Fibroblast of skin of scalp (primary cell): ENCODE results near the gene MMAA. TPM values are rescaled to one million over a fixed set of nuclear protein-coding genes. Genes with fewer than 3 reads are reported as not detected.
"Not testable (repeated sequence)": the region's sequence is repeated elsewhere in the genome, so short reads cannot be mapped to it uniquely, and the experiment has no call there.

Experiments used
- DNase-seq: peaks from one replicate; pipeline ENCODE4 v3.0.0-alpha.2; 2013
- polyA plus RNA-seq, 2 experiments: library from polyadenylated mRNA; unstranded; fragments of 120-200 nt; gene quantifications; one replicate each; pipeline ENCODE4 v1.2.1, GENCODE V29; 2013; ENCODE audit not compliant: insufficient read length in 2 of 2

Gene MMAA
- 5.3 TPM for polyA plus RNA-seq (2013, experiment 1 of 2; ENCODE audit: insufficient read length)
- polyA plus RNA-seq (2013, experiment 2 of 2; ENCODE audit: insufficient read length): 4.7 TPM

DNA sequence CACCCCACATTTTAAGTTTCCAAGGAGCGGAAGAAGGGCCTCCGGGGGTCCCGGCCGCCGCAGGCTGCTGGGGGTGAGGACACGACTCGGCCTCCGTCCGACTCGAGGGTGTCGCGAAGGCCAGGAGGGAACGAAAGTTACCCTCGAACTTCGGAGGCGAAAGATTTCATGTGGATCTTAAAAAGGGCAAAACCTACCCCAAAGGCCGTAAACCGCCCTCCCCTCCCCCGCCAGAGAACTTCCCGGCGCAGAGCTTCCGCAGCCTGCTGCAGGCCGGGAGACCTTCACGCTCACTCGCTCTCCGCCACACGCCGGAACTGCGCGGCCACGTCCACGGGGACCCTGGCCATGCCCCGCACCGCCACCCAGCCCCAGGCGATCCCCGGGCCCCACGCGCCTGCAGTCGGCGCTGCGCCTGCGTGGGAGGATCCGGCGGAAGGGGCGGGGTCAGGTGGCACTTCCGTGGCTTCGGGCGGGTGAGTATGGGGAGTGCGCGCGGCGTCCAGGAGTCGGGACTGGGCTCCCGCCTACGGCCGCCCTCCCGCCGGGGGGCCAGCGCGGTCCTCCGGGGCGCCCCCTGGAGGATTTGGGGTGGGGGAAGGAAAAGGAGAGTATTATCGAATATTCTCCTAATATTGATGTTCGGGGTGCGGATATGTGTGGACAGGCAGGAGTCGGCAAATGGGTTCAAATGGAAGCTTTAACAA is at the start of gene MMAA:
Gene MMAA (plus strand): TSS at position 454 of the 707 bp plus-strand sequence. CDS start 19,755 bp downstream, outside the sequence.
- DNase-seq: peak; percentile 95

DNA sequence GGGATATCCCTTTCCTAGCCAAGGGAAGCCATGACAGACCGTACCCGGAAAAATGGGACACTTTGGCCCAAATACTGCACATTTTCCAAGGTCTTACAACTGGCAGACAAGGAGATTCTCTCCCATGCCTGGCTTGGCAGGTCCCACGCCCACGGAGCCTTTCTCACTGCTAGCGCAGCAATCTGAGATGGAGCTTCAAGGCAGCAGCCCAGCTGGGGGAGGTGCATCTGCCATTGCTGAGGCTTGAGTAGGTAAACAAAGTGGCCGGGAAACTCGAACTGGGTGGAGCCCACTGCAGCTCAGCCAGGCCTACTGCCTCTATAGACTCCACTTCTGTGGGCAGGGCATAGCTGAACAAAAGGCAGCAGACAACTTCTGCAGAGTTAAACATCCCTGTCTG is 44.6 kb upstream of the MMAA start:
- not testable (repeated sequence) for DNase-seq

DNA sequence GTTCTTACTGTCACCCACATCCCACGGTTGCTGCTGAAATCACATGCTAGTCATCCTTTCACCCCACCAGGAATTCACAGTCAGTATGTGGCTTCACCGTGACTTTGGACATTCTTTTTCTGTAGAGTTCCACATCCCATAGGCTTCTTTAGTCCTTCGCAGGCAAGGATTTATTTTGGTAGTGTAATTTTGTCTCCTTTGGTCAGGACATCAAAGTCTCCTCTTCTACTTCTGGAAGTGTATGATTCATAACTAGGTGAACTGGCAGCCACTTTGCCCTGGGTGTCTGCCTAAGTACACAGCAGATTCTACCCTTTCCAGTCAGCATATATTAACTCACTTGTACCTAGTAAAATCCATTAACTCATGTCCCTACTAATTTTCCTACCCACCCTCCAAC is 38.3 kb upstream of the MMAA start:
- no peak for DNase-seq

DNA sequence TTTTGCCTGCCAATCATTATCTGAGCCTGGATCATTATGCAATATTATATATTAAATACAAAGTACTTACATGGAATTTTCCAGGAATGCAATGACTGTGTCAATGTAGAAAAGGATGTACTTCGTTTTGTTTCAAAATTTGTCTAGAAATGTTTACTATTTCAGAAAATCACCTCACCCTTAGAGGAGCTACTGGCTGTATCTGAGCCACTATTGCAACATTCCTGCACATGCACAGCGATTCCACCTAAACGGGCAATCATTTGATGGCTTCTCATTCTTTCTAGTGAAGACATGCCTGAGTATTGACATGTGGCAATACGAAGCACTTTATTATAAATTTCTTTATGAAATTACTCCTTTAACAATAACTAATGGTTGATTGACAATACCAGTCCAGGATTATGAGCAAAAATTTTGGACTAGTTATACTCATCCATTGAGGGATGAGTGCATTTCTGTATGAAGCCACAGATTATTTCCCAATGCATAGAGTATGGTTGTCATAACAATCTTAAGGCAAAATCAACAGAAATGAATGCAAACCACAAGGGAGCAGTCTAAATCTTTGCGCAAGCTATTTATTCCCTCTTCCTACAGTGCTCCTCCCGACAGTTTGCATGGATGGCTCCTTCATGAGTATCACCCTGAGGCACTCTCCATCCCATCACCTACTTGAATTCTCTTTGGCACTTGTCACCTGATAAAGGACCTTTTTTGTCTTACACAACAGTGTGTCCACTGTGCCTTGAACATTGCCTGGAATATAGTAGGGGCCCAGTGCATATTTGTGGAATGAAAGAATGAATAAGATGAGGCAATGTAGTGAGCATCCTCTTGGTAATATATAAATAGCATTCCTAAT is 35.8 kb upstream of the MMAA start:
- peak; percentile 50 for DNase-seq

DNA sequence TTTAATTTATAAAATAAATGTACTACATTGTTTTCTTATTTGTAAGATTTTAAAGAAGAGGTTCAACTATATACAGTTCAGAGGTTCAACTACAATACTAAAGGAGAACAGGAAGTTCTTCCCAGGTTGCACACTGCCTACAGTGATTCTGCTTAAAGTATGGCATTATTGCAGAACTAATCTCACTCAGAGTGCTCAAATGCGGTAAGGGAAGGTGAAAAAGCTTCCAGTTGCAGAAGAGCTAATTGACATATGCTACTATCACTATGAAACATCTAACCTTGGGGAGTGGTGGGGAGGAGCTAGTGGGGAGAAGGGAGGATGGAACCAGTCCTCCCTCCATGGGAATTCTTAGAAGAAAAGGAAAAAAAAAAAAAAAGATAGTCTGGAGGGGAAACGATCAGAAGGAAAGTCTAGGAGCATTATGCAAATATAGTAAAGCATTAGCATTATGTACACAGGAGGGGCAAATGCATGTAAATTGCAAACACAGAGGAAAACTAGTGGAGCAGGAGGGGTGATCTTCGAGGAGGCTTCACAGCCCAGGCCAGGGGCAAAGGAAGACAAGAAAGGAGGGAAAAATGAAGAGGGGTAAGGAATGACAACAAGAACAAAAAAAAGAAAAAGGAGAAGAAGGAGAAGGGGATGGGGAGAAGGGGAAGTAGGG is 32.0 kb upstream of the MMAA start:
- DNase-seq: no peak

DNA sequence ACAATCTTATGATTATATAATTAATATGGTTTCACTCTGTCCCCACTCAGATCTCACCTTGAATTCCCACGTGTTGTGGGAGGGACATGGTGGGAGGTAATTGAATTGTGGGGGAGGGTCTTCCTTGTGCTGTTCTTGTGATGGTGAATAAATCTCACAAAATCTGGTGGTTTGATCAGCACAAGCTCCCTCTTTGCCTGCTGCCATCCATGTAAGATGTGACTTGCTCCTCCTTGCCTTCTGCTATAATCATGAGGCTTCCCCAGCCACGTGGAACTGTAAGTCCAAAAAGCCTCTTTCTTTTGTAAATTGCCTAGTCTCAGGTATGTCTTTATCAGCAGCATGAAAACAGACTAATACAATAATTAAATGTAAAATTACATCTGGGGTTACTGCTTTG is 29.8 kb upstream of the MMAA start:
- not testable (repeated sequence) for DNase-seq

DNA sequence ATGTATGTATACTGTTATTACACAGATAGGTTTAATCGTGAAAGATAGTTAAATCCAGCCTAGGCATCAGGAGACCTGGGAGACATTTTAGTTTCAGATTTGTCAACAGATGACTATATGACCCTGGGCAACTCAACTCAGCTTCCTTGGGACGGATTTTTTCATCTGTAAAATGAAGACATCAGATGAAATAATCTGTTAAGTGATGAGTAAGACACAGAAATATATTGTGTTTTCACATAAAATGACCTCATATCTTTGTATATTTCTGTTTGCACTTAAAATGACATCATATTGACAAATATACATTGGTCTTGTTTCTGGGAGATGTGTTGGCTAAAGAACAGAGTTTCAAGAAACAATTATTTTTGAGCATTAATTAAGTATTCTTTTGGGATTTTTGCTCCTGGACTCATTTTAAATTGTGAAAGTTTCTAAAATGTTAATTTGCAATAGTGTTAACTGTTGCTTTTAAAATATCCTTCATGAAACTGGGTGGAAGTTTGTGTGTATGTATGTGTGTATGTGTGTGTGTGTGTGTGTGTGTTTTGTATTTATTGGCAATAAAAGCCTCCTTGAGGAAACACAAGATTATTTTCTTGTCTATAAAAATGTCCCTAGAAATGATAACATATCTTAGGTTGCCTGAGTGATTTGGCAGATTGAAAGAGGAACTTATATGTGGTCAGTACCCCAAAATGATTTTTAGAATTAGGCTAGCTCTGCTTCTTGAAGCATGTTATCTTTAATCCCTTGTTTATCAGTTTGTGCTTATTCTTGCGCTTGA is 29.1 kb upstream of the MMAA start:
- no peak for DNase-seq

DNA sequence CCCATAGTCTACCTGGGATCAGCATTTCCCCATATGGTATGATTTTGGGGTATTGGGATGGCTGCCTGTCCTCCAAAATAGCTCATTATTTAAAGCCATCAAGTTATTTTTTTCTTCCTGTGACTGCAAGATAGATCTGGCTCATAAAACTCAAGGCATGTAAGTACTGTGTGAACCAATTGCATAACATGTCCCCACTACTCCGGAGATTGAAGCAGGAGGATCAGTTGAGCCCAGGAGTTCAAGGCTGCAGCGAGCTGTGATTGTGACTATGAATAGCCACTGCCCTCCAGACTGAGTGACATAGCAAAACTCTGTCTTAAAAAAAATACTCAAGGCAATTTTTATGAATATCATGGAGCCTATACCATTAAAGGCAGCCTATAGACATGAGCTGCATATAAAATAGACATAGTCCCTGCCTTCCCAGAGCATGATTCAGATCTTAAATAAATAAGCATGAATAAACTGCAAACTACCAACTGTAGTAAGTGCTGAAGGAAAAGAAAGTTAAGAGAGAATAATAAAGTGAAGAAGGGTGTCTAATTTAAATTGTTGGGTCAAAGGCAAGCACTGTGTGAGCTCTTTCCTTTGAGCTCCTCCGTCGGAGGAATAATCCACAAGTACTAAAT is 16.9 kb upstream of the MMAA start:
- DNase-seq: peak; percentile 14

DNA sequence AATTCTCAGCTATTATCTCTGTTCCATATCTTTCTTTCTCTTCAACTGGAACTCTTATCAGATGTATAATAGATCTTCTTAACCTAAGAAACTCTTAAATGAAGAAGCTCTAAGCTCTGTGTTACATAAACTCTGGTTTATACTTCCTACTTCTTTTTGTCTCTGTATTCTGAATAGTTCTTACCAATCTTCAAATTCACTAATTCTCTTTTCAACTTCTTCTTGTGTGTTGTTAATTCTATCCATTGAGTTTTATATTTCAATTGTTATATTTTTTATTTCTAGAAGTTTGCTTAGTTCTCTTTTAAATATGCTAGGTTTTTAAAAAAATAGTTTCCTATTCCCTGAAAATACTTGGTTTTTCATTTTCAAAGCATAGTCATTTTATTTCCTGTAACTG is 13.2 kb upstream of the MMAA start:
- DNase-seq: no peak

DNA sequence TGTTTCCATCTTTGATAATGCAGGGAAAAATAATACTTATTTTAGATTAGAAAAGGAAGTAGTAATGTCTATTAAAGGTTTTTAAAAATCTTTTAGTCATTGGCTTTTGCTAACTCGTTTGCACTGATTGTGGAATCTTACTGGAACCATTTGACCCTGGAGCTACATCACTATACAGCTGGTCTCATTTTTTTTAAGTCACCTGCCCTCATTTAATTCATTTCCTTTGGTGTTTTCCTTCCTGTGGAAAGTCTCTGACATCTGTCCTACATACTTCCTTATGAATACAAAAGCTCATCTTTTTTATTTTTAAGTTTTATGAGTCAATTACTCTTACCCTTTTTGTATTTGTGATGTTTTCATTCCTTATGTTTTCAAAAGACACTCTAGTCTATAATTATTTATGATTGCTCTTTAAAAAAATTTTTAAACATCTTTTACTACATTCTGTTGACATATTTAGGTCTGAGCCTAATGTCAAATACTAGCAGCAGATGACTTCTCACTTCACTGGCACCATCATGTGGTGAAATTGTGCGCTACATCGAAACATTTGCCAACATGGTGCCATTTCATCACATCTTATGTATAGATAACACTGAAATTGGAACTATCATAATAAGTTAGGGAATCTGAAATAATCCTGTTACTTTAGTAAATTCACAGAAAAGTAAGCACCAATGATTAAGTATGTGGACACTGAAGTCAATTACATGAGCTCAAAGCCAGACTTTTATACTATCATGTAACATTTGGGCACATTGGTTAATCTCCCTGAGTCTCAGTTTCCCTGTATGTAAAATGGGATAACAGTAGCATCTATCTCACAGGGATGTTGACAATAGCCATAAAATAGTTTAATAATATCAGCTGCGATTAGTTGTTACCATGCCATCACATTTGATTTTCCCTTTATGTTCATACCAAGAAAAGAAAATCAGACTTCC is 9.4 kb upstream of the MMAA start:
- DNase-seq: peak; percentile 75

DNA sequence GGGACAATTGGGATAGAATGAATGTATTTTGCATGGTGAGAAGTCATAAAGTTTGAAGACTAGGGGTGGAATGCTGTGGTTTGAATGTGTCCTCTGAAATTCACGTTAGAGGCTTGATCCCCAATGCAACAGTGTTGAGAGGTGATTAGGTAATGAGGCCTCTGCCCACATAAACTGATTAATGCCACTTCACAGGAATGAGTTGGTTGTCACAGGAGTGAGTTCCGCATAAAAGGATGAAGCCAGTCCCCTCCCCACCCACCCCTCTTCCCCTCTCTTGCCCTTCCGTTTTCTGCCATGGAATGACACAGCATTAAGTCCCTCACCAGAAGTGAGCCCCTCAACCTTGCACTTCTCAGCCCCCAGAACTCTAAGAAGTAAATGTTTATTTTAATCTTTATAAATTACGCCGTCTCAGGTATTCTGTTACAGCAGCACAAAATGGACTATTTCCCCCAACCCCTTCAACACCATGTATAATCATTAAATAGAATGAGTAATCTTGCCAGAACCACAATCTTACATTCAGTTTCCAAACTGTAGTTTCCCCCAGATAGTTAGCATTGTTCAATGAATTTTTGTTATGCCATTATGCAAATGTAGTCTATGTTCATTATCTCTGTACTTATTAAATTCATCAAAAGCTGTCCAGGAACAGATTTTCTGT is 5.5 kb upstream of the MMAA start:
- no peak for DNase-seq

DNA sequence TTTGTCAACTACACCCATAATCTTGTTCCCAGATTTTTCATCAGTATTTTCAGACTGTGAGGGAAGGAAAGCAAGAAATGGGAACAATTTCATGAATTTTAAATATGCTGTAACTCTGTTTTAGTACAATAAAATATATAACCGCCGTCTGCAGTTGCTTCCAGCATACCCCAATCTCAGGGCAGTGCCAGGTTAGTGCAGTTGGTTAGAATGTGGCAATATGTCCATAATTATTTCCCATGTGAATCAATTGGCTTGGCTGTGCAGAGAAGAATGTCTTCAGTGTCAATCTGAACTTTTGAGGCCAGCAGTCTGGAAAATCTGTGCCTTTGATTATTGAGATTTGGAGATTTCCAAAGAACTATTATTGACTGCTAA is 5.0 kb upstream of the MMAA start:
- no peak for DNase-seq

DNA sequence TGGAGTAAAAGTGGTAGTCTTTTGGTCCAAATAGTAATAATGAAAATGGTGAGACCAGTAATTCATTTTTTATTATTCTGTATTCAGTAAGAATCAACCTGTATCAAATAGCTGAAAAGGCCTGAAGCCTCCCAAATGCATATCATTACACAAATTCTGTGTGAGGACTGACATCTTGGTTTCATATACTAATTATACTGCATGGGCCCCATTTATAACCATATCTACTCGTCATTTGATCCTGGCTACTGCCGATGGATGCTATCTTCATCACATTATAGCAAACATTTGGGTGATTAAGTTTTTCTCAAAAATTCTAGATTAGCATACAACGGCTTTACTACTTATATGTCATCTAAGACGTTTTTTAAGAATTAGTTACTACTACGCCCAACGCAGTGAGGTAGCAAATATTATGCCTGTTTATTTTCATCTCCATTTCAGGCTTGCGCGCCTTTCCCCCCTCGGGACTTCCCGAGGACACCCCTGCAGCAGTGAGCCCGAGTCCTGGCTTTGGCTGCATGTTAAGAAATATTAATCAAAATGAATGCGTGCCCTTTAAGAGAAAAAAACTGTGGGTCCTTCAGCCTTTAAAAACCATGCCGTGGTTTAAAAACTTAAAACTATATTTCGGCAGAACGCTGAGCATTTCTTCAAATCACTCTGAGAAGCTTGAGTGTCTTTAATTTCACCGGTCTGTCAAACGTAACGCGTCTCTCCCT is 814 bp upstream of the MMAA start:
- DNase-seq: no peak

DNA sequence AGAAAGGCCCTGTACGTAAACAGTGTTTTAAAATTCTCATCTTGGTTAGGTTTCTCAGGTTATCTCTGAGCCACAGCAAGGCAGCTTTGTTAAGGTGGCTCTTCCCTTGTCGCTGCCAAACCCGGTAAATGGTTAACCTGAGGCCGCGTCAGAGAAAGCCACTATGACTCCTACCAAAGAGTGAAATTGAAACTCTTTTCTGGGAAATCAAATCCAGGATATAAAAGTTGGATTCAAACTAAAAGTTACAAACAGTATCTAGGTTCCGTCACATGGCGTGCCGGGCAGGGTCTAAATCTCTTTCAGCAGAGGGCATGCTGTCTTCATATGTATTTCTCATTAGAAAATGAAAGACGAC is 433 bp downstream of the MMAA start:
- peak; percentile 45 for DNase-seq

DNA sequence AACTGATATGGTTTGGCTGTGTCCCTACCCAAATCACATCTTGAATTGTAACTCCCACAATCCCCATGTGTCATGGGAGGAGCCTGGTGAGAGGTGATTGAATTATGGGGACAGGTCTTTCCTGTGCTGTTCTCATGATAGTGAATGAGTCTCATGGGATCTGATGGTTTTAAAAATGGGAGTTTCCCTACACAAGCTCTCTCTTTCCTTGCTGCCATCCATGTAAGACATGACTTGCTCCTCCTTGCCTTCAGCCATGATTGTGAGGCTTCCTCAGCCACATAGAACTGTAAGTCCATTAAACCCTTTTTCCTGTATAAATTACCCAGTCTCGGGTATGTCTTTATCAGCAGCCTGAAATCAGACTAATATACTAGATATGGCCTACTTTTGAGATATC is 2.9 kb downstream of the MMAA start:
- not testable (repeated sequence) for DNase-seq

DNA sequence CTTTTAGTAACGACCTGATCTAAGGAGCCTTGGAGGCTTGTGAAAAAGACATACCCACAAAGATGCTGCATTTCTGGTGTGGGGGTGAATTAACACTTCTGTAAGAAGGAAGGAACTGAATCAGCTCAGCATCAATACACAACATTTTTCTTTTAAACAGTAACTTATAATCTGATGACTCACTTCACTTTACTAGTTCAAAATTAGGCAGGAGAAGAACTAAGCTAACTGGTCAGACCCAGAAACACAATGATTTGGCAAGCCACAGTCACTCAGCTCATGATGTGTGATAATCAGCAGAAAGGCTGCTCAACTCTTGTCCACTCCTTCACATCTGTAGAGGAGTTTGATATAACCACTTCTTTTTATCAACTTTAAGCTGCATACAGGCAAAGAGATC is 4.6 kb downstream of the MMAA start:
- DNase-seq: peak; percentile 43

DNA sequence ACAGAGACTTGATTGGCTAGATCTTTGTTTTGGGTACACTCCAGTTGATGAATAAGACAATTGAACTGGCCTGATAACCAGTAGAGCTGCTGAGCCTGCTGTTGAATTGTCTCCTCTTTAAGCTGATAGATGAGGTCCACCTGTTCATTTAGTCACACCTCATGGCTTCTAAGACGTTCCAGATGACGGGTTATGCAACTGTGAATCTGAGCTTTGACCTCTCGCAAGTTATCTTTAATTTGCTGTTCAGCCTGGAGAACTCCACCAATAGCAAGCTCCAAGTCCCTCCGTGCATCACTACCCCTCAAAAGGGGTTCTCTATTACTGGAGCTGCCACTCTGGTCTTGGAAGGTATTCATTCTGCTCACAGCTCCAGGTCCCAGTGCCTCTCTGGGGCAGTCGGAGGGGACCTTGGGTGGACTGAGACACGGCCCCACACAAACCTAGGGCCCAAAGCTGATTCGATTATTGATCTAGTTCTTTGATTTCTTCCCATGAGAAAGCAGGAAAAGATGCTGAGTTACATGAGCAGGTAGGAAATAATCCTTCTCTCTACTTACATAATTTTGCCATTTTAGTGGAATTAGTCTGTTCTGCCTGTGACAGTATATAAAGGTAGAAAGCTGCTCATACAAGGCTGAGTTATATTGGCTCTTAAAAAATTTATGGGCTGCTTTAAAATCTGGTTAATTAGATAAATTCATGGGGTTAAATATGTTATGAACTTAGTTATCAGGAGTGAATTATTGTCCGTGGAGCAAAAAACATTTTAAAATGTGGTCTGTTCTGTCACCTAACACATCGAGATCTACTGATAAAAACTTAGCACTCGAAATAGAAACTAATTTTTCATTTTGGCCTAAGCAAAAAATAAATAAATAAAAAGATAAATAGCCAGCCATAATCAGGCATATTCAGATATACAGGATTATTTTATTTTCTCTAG is 6.8 kb downstream of the MMAA start:
- no peak for DNase-seq

DNA sequence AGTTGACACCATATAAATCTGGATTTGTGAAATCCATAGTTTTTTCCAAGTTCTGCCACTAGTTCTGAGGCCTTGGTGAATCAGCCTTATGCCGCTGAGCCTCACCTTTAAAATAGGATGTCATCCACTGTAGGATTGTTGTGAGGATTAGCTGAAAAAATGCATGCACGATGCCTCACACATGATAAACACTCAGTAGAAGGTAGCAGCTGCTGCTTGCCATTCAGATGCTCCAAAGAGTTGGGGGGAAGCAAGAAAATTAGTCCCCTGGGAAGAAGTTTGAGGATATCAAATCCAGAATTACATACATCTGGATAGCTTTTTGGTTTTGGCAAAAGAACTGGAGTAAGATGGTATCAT is 7.4 kb downstream of the MMAA start:
- DNase-seq: no peak
